ENCODE results near the gene STAC. TPM values are rescaled to one million over a fixed set of nuclear protein-coding genes. Genes with fewer than 3 reads are reported as not detected.

The STAC gene
- total RNA-seq, 1 donor from 2014 or later, result 3.9 TPM

- Histone ChIP-seq H3K9me3 (no peaks in the 10 kb centered on the region), H3K27me3 (no peaks in the 10 kb centered on the region), H3K4me1 (no peaks in the 10 kb centered on the region), H3K36me3 (no peaks in the 10 kb centered on the region), H3K4me3 (no peak overlapping the region), H3K27ac (no peak overlapping the region)
- intact Hi-C loops (cut with DNase I), result no loop called here
- no peak for DNase-seq (ENCODE audit: extremely low spot score in 2 of 2)
- TF ChIP-seq POLR2A (IDR thresholded peaks at IDR 0.05) (no peak), CTCF (IDR thresholded peaks at IDR 0.05) (no peak), POLR2AphosphoS5 (IDR thresholded peaks at IDR 0.05; ENCODE audit: insufficient read depth in 1 of 2, low read depth in 1 of 2) (no peak)
Measured at GRCh38 chr3:36365829-36366228, 14.5 kb upstream of the STAC start.

- intact Hi-C loops (cut with DNase I), result no loop called here
- DNase-seq (ENCODE audit: extremely low spot score in 2 of 2), result no peak
- no peaks in the 10 kb centered on the region for H3K36me3 ChIP-seq
- no peaks in the 10 kb centered on the region for H3K27me3 ChIP-seq
- no peaks in the 10 kb centered on the region for H3K4me1 ChIP-seq
- H3K4me3 ChIP-seq, result no peak overlapping the region
- no peak for TF ChIP-seq POLR2A (IDR thresholded peaks at IDR 0.05)
- no peak for TF ChIP-seq CTCF (IDR thresholded peaks at IDR 0.05)
- H3K27ac ChIP-seq, result no peak overlapping the region
- no peaks in the 10 kb centered on the region for H3K9me3 ChIP-seq
Measured at GRCh38 chr3:36366308-36366707, 14.0 kb upstream of the STAC start.

- Histone ChIP-seq H3K4me1 (no peaks in the 10 kb centered on the region), H3K4me3 (no peak overlapping the region), H3K9me3 (no peaks in the 10 kb centered on the region), H3K27ac (no peak overlapping the region), H3K36me3 (no peaks in the 10 kb centered on the region), H3K27me3 (no peaks in the 10 kb centered on the region)
- intact Hi-C loops (cut with DNase I), result no loop called here
- TF ChIP-seq POLR2AphosphoS5 (IDR thresholded peaks at IDR 0.05; ENCODE audit: insufficient read depth in 1 of 2, low read depth in 1 of 2), result no peak
- TF ChIP-seq POLR2A (IDR thresholded peaks at IDR 0.05), result no peak
- TF ChIP-seq CTCF (IDR thresholded peaks at IDR 0.05), result no peak
- no peak for DNase-seq (ENCODE audit: extremely low spot score in 2 of 2)
Measured at GRCh38 chr3:36367912-36368573, 12.3 kb upstream of the STAC start.

GRCh38 chr3:36372534-36372935 lies 7.8 kb upstream of the STAC start:
- H3K36me3 ChIP-seq, result no peaks in the 10 kb centered on the region
- H3K4me1 ChIP-seq, result no peaks in the 10 kb centered on the region
- no peak for TF ChIP-seq POLR2AphosphoS5 (IDR thresholded peaks at IDR 0.05; ENCODE audit: insufficient read depth in 1 of 2, low read depth in 1 of 2)
- no peak for TF ChIP-seq POLR2A (IDR thresholded peaks at IDR 0.05)
- no peak for TF ChIP-seq CTCF (IDR thresholded peaks at IDR 0.05)
- H3K27me3 ChIP-seq, result no peaks in the 10 kb centered on the region
- intact Hi-C loops (cut with DNase I), result no loop called here
- H3K4me3 ChIP-seq, result no peak overlapping the region
- no peaks in the 10 kb centered on the region for H3K9me3 ChIP-seq
- no peak overlapping the region for H3K27ac ChIP-seq
- DNase-seq (ENCODE audit: extremely low spot score in 2 of 2), result no peak

- no peak overlapping the region for H3K27ac ChIP-seq
- intact Hi-C loops (cut with DNase I), result no loop called here
- DNase-seq (ENCODE audit: extremely low spot score in 2 of 2), result no peak
- H3K4me1 ChIP-seq, result no peaks in the 10 kb centered on the region
- H3K9me3 ChIP-seq, result no peaks in the 10 kb centered on the region
- TF ChIP-seq POLR2A (IDR thresholded peaks at IDR 0.05), result no peak
- TF ChIP-seq POLR2AphosphoS5 (IDR thresholded peaks at IDR 0.05; ENCODE audit: insufficient read depth in 1 of 2, low read depth in 1 of 2), result no peak
- no peak for TF ChIP-seq CTCF (IDR thresholded peaks at IDR 0.05)
- no peaks in the 10 kb centered on the region for H3K27me3 ChIP-seq
- no peaks in the 10 kb centered on the region for H3K36me3 ChIP-seq
- H3K4me3 ChIP-seq, result no peak overlapping the region
Measured at GRCh38 chr3:36373084-36373483, 7.2 kb upstream of the STAC start.

Data from vagina (tissue), 2 donors.